ENCODE data around the gene SYTL5. TPM values are rescaled to one million over a fixed set of nuclear protein-coding genes. Genes with fewer than 3 reads are reported as not detected.

The SYTL5 gene
- total RNA-seq, 1 donor from 2014 or later, result 0.08 TPM

DNA sequence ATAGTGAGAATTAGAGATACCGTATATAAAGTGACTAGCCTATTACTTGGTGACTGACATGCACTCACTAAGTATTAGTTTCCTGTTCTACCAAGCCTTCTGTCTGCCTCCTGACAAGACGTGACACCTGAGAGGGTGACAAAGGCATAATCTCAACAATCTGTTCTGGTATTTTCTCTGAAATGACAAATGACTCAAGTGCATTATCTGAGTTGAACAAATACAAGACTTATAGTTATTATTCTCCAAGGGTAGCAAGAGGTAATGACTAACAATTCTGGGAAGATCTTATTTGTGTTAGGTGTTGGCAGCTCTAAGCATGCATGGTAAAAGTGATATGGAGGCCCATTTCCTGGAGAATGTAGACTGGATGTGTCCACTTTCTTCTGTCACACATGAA is 60.6 kb downstream of the SYTL5 start:
- Histone ChIP-seq H3K27me3 (ENCODE audit: control insufficient read depth, insufficient read depth, low read length) (no peaks in the 10 kb centered on the region), H3K36me3 (ENCODE audit: control insufficient read depth, insufficient read depth, low read length) (no peaks in the 10 kb centered on the region), H3K4me3 (ENCODE audit: low read depth, low read length) (no peak overlapping the region)
- TF ChIP-seq, protein P1, sequence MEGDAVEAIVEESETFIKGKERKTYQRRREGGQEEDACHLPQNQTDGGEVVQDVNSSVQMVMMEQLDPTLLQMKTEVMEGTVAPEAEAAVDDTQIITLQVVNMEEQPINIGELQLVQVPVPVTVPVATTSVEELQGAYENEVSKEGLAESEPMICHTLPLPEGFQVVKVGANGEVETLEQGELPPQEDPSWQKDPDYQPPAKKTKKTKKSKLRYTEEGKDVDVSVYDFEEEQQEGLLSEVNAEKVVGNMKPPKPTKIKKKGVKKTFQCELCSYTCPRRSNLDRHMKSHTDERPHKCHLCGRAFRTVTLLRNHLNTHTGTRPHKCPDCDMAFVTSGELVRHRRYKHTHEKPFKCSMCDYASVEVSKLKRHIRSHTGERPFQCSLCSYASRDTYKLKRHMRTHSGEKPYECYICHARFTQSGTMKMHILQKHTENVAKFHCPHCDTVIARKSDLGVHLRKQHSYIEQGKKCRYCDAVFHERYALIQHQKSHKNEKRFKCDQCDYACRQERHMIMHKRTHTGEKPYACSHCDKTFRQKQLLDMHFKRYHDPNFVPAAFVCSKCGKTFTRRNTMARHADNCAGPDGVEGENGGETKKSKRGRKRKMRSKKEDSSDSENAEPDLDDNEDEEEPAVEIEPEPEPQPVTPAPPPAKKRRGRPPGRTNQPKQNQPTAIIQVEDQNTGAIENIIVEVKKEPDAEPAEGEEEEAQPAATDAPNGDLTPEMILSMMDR (IDR thresholded peaks at IDR 0.05; ENCODE audit: insufficient read depth, low read length, poor library complexity, severe bottlenecking), result no peak
- no peak for DNase-seq (ENCODE audit: low read depth)

GRCh38 chrX:38069273-38069672 is 62.9 kb downstream of the SYTL5 start:
- Histone ChIP-seq H3K4me3 (ENCODE audit: low read depth, low read length) (no peak overlapping the region), H3K27me3 (ENCODE audit: control insufficient read depth, insufficient read depth, low read length) (no peaks in the 10 kb centered on the region), H3K36me3 (ENCODE audit: control insufficient read depth, insufficient read depth, low read length) (no peaks in the 10 kb centered on the region)
- TF ChIP-seq, protein P1 (IDR thresholded peaks at IDR 0.05; ENCODE audit: insufficient read depth, low read length, poor library complexity, severe bottlenecking), result no peak
- DNase-seq (ENCODE audit: low read depth), result no peak

DNA sequence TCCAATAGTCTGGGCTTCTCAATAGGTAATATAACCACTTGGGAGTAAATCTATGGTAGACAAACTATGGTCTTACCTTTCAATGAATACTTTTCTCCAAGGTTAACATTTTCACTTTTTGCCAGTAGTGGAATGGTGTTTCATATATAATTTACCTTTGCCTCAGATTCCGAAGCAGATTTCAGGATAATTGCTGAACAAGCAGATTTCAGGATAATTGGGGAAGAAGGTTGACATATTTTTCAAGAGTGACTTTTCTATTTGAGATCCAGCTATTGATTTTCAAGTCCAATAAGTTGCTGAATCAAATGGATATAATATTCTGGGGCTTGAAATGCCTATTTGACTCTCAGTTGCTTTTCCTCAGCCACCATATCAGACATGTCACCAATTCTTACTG is 63.6 kb downstream of the SYTL5 start:
- H3K36me3 ChIP-seq (ENCODE audit: control insufficient read depth, insufficient read depth, low read length), result no peaks in the 10 kb centered on the region
- H3K4me3 ChIP-seq (ENCODE audit: low read depth, low read length), result no peak overlapping the region
- DNase-seq (ENCODE audit: low read depth), result no peak
- TF ChIP-seq, protein P1 (IDR thresholded peaks at IDR 0.05; ENCODE audit: insufficient read depth, low read length, poor library complexity, severe bottlenecking), result no peak
- no peaks in the 10 kb centered on the region for H3K27me3 ChIP-seq (ENCODE audit: control insufficient read depth, insufficient read depth, low read length)

- no peak overlapping the region for H3K4me3 ChIP-seq (ENCODE audit: low read depth, low read length)
- TF ChIP-seq, protein P1 (IDR thresholded peaks at IDR 0.05; ENCODE audit: insufficient read depth, low read length, poor library complexity, severe bottlenecking), result no peak
- H3K36me3 ChIP-seq (ENCODE audit: control insufficient read depth, insufficient read depth, low read length), result no peaks in the 10 kb centered on the region
- H3K27me3 ChIP-seq (ENCODE audit: control insufficient read depth, insufficient read depth, low read length), result no peaks in the 10 kb centered on the region
- no peak for DNase-seq (ENCODE audit: low read depth)
Observed at GRCh38 chrX:38079463-38079862, 73.1 kb downstream of the SYTL5 start.

GRCh38 chrX:38080808-38081207 is 74.5 kb downstream of the SYTL5 start:
- TF ChIP-seq, protein P1 (IDR thresholded peaks at IDR 0.05; ENCODE audit: insufficient read depth, low read length, poor library complexity, severe bottlenecking), result no peak
- no peaks in the 10 kb centered on the region for H3K36me3 ChIP-seq (ENCODE audit: control insufficient read depth, insufficient read depth, low read length)
- no peak overlapping the region for H3K4me3 ChIP-seq (ENCODE audit: low read depth, low read length)
- no peaks in the 10 kb centered on the region for H3K27me3 ChIP-seq (ENCODE audit: control insufficient read depth, insufficient read depth, low read length)
- no peak for DNase-seq (ENCODE audit: low read depth)

- TF ChIP-seq, protein P1 (IDR thresholded peaks at IDR 0.05; ENCODE audit: insufficient read depth, low read length, poor library complexity, severe bottlenecking), result no peak
- Histone ChIP-seq H3K36me3 (ENCODE audit: control insufficient read depth, insufficient read depth, low read length) (no peaks in the 10 kb centered on the region), H3K4me3 (ENCODE audit: low read depth, low read length) (no peak overlapping the region), H3K27me3 (ENCODE audit: control insufficient read depth, insufficient read depth, low read length) (no peaks in the 10 kb centered on the region)
- DNase-seq (ENCODE audit: low read depth), result no peak
Observed at GRCh38 chrX:38081909-38082308, 75.6 kb downstream of the SYTL5 start.
